ENCODE results near the gene GTF3C5.
A peak's percentile ranks its signal among the peaks of the same experiment; 100 is the strongest.
"Not testable (repeated sequence)": the region's sequence is repeated elsewhere in the genome, so short reads cannot be mapped to it uniquely, and the experiment has no call there.

Gene GTF3C5, protein sequence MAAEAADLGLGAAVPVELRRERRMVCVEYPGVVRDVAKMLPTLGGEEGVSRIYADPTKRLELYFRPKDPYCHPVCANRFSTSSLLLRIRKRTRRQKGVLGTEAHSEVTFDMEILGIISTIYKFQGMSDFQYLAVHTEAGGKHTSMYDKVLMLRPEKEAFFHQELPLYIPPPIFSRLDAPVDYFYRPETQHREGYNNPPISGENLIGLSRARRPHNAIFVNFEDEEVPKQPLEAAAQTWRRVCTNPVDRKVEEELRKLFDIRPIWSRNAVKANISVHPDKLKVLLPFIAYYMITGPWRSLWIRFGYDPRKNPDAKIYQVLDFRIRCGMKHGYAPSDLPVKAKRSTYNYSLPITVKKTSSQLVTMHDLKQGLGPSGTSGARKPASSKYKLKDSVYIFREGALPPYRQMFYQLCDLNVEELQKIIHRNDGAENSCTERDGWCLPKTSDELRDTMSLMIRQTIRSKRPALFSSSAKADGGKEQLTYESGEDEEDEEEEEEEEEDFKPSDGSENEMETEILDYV

DNA sequence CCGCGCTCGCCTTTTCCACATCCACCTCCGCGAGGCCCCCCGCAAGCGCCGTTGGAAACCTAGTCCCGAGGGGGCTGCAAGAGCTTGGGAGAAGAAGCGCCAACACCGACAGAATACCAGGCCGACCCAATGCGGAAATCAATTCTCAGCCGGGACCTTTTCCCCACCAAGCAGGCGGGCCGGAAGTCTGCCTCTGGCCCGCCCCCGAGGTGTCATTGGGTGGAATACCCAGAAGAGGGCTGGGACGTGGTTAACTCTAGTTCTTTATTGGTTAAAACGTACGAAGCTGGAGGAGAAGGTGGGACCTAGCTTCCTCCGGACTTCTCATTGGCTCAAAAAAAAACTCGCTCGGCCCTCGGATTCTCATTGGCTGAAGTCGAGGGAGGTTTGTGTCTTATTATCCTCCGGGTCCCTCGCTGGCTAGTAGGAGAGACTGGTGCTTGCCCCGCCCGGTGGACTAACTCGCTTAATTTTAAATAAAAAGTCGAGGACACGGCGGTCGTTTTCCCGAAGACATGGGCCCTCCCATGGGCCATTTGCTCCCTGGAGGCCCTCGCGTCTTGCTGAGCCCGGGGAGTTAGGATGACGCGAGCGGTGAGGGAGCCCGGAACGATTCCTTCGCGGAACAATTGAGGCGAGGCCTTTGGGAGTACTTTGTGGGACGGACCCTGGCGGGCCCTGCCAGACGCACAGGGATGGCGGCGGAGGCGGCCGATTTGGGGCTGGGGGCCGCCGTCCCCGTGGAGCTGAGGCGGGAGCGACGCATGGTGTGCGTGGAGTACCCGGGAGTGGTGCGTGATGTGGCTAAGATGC is at the start of gene GTF3C5:
TSS of gene GTF3C5 (plus strand) at position 681 of the 813 bp plus-strand sequence. CDS start at position 696, 15 bp downstream.
- in situ Hi-C loops (cut with HindIII; ENCODE audit: low pct_ligation_motif_present, low pct_unique_long_range_greater_than_20kb, low sequenced_read_pairs): no loop called here
- DNase-seq: peak; percentile 99

DNA sequence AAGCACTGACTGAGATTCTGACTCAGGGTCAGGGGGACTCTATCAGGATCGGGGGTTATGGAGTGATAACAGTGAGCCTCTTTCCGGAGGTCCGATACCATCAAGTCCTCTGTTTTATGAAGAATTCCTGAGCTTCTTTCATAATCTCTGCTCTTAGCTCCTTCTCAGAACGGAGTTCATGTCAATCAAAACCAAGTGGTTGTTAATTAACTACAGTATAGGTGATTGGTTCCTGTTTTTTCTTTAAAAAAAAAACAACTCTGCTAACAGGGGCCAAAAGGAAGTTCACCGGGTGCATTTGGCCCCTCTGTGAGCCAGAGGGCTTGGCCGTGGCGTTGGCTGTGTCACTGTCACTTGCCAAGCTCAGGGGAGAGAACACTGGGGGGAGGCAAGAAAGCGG is 48.3 kb upstream of the GTF3C5 start:
- no peak for DNase-seq
- in situ Hi-C loops (cut with HindIII; ENCODE audit: low pct_ligation_motif_present, low pct_unique_long_range_greater_than_20kb, low sequenced_read_pairs): no loop called here

DNA sequence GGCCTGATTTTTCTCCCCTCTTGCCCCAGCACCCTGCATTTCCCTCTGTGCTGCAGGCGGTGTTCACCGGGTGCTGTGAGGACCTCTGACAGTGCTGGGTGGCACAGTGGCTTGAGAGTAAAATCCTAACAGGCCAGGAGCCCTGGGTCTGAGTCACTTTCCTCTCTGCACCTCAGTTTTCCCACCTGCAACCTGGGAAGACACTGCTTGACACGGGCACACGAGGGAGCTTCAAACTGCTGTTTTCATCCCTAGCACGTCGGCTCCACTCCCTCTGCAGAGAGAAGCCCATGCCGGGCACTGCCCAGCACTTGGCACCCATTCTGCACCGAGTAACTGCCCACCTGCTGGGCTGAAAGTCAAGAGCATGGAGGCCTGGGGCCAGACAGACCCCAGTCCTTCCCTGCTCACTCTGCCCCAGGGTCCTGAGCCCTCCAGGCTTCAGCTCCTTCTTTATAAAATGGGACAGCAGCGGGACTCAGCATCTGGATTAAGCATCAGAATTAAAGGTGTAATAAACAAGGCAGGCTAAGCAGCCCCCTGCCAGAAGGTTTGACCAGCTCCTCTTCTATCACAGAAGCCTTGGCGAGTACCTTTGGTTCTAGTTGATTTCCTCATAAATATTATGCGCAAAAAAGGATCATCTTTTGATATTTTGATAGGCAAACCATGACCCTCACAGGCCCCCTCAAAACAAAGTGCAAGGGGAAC is 47.2 kb upstream of the GTF3C5 start:
- no peak for DNase-seq
- in situ Hi-C loops (cut with HindIII; ENCODE audit: low pct_ligation_motif_present, low pct_unique_long_range_greater_than_20kb, low sequenced_read_pairs): no loop called here

DNA sequence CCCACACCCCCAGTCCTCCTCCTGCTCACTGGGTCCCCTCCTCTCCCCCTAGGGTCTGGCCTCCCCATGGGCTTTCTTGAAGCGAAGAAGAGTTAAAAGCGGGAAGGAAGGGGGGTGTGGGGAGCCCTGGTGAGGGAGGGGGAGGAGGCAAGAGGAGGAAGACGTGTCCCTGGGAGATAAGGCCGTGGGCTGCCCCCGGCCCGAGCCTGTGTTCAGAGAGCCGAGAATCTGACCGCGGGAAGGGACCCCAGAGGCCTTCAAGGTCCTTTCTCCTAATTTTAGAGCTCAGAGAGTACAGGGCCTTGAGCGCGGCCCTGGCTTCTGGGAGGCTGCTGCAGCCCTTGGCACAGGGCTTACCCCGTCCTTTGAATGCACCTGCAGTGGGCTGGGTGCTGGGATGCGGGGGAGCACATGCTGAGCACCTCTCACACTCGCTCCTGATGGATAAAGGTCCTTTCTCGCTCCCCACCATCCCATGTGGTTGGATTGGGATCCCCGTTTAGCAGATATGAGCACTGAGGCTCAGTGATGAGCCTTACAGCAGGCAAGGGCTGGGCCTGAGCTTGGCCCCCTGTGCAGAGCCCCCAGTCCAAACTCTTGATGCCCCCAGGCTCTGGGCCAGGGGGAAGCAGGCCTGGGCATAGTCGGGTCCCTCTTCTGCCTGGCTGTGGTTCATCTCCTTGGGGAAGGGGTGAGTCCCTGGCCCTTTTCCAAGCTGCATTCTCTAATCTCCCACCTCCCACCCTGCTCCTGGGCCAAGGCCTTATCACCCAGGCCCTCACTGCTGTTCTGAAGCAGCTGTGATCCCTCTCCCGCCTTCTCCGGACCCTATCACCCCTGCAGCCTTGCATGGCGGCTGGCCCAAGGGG is 46.4 kb upstream of the GTF3C5 start:
- in situ Hi-C loops (cut with HindIII; ENCODE audit: low pct_ligation_motif_present, low pct_unique_long_range_greater_than_20kb, low sequenced_read_pairs): no loop called here
- no peak for DNase-seq

DNA sequence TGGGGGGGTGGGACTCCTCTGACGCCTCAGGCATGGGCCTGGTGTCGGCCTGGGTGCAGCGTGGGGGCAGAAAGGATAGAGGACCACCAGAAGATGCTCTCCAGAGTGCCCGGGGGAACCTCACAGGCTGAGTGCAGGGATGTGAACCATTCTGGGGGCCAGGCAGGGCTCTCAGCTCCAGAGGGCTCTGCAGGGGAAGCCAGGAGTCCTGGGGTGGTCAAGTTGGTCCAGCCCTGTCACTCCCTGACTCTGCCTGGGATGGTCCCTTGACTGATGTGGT is 45.8 kb upstream of the GTF3C5 start:
- DNase-seq: no peak
- in situ Hi-C loops (cut with HindIII; ENCODE audit: low pct_ligation_motif_present, low pct_unique_long_range_greater_than_20kb, low sequenced_read_pairs): no loop called here

DNA sequence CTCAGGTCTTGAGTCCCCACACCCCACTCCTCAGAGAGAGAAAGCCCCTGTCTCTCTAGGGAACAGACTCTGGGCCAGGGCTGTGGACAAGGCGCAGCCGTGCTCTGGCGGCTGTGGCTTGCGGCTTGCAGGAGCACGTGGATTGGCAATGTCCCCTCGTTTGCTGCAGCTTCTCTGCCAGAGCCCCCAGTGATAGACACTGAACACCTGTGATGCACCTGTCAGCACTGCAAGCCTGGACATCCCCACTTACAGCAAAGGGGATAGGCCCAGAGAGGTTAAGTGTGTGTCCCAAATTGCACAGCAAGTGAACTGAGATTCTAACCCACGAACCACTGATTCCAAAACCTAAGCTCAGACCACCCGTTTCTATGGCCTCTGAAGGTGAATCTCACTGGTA is 45.3 kb upstream of the GTF3C5 start:
- DNase-seq: no peak
- in situ Hi-C loops (cut with HindIII; ENCODE audit: low pct_ligation_motif_present, low pct_unique_long_range_greater_than_20kb, low sequenced_read_pairs): no loop called here

DNA sequence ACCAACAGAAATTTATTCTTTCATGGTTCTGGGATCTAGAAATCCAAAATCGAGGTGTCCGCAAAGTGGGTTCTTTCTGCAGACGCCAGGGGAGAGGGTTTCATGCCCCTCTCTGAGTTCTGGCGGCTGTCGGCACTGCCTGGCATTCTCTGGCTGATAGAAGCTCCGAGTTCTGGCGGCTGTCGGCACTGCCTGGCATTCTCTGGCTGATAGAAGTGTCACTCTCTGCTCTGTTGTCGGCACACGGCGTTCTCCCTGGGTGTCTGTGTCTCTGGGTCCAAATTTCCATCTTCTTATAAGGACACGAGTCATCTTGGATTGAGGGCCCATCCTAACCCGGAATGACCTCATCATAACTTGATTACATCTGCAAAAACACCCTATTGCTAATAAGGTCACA is 44.7 kb upstream of the GTF3C5 start:
- DNase-seq: no peak
- in situ Hi-C loops (cut with HindIII; ENCODE audit: low pct_ligation_motif_present, low pct_unique_long_range_greater_than_20kb, low sequenced_read_pairs): no loop called here

DNA sequence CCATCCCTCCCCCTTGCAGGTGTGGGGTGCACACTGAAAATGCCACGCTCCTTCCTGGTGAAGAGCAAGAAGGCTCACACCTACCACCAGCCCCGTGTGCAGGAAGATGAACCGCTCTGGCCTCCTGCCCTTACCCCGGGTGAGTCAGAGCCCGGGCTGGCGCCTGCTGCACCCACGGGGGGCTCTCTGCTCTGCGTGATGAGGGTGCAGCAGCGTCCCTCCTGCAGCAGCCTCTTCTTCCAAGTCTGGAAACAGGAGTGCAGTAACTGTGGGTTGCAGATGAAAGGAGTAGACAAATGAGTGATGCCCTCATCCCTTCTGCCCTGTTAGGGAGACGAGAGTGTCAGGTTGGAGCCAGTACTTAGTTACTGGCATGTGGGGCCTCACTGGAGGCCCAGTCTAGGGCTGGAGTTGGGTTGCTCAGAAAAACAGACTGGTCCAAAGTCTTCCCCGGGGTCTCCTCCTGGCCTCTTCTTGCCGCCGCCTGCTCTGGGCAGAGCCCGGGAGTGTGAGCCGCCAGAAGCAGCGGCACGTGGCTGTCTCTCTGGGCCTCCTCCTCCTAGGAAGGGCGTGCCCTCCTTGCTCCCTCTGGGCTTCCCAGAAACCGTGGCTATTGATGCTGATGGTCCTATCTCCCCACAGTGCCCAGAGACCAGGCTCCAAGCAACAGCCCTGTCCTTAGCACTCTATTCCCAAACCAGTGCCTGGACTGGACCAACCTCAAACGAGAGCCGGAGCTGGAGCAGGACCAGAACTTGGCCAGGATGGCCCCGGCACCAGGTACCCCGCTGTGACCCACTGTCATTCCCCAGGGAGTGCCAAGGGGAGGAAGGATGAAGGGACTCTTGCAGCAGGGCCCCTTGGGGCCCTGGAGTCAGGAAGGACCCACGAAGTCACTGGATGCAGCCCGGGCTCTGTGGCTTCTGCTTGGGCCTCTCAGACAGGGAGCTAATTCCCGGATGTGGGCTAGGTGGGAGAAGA is 43.9 kb upstream of the GTF3C5 start:
- DNase-seq: no peak
- in situ Hi-C loops (cut with HindIII; ENCODE audit: low pct_ligation_motif_present, low pct_unique_long_range_greater_than_20kb, low sequenced_read_pairs): no loop called here

DNA sequence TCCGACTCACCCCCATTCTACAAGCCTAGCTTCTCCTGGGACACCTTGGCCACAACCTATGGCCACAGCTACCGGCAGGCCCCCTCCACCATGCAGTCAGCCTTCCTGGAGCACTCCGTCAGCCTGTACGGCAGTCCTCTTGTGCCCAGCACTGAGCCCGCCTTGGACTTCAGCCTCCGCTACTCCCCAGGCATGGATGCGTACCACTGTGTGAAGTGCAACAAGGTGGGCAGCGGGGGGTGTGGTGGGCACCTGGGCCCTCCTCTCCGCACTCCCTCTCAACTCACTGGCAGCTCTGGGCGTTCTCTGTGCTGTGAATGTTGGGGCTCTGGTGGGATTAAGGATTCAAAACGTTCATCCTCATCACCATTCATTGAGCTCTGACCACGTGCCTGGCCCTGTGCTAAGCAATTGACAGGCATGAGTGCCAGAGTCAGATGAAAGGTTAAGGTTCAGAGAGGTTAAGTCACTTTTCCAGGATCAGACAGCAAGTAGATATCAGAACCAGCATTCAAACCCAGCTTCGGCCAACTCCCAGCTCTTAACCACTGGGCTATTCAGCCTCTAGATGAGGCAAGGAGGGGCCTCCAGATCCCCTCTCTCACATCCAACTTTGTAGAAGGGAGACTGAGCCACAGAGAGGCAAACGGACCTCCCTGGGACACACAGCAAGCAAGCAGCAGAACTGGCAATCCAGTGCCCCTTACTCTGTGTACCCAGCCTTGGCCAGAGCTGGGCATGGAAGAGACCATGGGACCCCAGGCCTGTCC is 42.4 kb upstream of the GTF3C5 start:
- in situ Hi-C loops (cut with HindIII; ENCODE audit: low pct_ligation_motif_present, low pct_unique_long_range_greater_than_20kb, low sequenced_read_pairs): no loop called here
- no peak for DNase-seq

DNA sequence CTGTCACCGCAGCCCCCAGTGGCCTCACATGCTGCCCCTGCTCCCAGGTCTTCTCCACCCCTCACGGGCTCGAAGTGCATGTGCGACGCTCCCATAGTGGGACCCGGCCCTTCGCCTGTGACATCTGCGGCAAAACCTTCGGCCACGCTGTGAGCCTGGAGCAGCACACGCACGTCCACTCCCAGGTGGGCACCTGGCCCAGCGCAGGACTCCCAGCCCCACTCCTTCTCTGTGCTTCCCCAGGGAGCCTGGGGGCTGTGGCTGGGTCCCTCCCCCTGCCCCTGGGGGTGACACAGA is 41.8 kb upstream of the GTF3C5 start:
- no peak for DNase-seq
- in situ Hi-C loops (cut with HindIII; ENCODE audit: low pct_ligation_motif_present, low pct_unique_long_range_greater_than_20kb, low sequenced_read_pairs): no loop called here

DNA sequence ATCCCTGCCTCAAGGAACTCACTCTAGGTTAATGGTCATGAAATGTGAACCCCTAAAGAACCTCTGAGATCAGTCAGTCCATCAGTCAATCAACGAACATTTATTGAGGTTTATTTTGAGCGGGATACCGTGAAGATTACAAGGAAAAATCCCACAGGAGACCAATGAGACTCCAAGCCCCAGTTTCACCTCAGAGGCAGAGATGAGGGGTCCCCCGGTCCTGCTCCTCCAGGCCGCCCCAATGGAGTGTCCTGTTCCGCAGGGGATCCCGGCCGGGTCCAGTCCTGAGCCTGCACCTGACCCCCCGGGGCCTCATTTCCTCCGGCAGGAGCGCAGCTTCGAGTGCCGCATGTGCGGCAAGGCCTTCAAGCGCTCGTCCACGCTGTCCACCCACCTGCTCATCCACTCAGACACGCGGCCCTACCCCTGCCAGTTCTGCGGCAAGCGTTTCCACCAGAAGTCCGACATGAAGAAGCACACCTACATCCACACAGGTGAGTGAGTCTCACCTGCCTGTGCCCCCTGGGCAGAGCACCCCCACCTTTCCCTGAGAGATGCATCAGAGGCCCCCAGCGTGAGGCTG is 41.3 kb upstream of the GTF3C5 start:
- DNase-seq: no peak
- in situ Hi-C loops (cut with HindIII; ENCODE audit: low pct_ligation_motif_present, low pct_unique_long_range_greater_than_20kb, low sequenced_read_pairs): no loop called here

DNA sequence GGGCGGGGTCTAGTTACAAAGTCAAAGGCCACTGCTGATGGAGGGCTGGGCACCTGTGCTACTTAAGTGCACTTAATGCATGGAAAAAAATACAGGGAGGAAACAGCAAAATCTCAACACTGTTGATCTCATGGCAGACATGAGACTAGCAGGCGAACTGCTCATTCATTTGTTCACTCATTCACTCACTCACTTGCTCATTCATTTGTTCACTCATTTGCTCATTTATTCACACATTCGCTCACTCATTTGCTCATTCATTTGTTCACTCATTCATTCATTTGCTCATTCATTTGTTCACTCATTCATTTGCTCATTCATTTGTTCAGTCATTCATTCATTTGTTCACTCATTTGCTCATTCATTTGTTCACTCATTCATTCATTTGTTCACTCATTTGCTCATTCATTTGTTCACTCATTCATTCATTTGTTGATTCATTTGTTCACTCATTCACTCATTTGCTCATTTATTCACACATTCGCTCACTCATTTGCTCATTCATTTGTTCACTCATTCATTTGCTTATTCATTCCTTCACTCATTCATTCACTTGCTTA is 40.7 kb upstream of the GTF3C5 start:
- DNase-seq; in situ Hi-C loops (cut with HindIII; ENCODE audit: low pct_ligation_motif_present, low pct_unique_long_range_greater_than_20kb, low sequenced_read_pairs): not testable (repeated sequence)

DNA sequence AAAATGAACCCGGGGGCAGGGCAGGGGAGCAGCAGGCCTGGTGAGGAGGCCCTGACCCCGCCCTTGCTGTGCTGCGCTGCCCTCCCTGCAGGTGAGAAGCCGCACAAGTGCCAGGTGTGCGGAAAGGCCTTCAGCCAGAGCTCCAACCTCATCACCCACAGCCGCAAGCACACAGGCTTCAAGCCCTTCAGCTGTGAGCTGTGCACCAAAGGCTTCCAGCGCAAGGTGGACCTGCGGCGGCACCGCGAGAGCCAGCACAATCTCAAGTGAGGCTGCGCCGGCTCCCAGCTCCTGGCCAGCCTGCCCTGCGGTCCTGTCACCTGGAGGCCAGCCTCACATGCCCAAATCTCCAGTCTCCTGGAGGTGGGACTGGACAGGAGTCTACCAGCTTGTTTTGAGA is 40.0 kb upstream of the GTF3C5 start:
- in situ Hi-C loops (cut with HindIII; ENCODE audit: low pct_ligation_motif_present, low pct_unique_long_range_greater_than_20kb, low sequenced_read_pairs): no loop called here
- DNase-seq: no peak

DNA sequence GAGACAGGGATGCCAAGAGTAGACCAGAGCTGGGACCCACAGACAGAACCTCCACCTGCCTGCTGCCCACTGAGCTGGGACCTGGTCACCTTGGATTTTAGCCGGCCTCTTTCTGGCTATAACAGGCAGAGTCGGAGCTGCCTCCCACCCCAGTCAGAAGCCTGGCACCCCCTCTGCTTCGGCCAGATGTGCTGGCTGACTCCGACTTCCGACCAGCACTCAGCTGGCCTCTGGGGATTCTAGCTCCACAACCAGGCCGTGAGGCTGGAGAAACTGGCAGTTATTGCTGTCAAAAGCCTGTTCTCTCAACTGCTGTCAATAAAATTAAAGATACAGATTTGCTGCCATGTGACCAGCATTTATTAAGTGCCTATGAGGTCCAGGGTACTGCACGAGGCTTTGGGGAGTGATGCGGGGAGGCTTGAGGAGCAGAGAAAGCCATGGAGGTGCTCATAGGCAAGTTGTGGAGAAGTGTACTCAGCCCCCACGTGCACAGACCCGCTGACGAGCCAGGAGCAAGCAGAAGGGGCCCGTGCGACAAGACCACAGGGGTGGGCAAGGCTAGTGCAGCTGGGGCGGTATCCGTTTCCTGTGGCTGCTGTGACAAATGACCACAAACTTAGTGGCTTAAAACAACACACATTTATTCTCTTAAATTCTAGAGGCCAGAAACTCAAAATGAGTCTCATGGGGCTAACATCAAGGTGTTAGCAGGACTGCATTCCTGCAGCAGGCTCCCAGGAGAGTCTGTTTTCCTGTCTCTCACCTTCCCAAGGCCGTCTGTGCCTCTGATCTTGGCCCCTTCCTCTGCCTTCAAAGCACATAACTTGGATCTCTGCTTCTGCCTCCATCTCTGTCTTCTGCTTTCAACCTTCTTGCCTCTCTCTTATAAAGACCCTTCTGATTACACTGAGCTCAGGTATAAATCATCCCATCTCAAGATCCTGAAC is 39.2 kb upstream of the GTF3C5 start:
- in situ Hi-C loops (cut with HindIII; ENCODE audit: low pct_ligation_motif_present, low pct_unique_long_range_greater_than_20kb, low sequenced_read_pairs): no loop called here

DNA sequence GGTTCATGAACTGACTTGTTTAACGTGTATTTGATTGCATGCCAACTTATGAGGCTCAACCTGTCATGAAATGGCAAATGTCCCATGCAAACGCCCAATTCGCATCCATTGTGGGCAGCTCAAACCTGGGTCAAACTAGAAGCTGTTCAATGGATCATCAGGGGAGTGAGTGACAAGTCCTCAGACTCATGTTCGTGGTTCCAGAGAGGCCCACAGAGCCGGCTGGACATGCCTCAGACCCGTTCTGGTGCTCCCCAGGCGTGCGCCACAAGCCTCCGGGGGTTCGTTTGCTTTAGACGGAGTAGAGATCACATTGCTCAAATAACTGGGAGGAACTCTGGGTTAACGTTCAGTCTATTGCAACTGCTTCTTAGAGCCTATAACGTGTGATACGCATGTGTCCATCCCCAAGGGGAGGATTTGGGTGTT is 37.3 kb upstream of the GTF3C5 start:
- DNase-seq: no peak
- in situ Hi-C loops (cut with HindIII; ENCODE audit: low pct_ligation_motif_present, low pct_unique_long_range_greater_than_20kb, low sequenced_read_pairs): no loop called here

More for the DNA sequence above, 39.2 kb upstream of the GTF3C5 start:
- no peak for DNase-seq

Measured in ACHN (cell line).